Posterior vena cava (tissue), 2 donors: Measurements from ENCODE around the gene USP28. TPM values are rescaled to one million over a fixed set of nuclear protein-coding genes. Genes with fewer than 3 reads are reported as not detected.
"Not testable (repeated sequence)": the region's sequence is repeated elsewhere in the genome, so short reads cannot be mapped to it uniquely, and the experiment has no call there.

Source experiments
- DNase-seq: peaks from one replicate; pipeline ENCODE4 v3.0.0-alpha.2; 2020; ENCODE audit warnings: low spot score
- intact Hi-C, 2 donors: fragments of 100-400 bp; cut with DNase I; formaldehyde crosslinking; loops; one replicate each; pipeline versions ENCODE4 v1.14.1 to v1.14.2; 2022 to 2023
- total RNA-seq, 2 donors: library from RNA; stranded (reverse); fragmentation: NEBNext Ultra II Directional; extraction: Animal tissue kit (Norgen Biotek cat#: 25700); gene quantifications; one replicate each; pipeline ENCODE4 v1.2.1, GENCODE V29; 2021
- donor health status: DM: yes; HTN: yes; CAD: no.
- donor health status: DM: yes; HTN: yes; CAD: no.

The USP28 gene
- total RNA-seq, 2 donors from 2014 or later = 14.2 to 23.1 TPM

- intact Hi-C loops = no loop called here
- DNase-seq = no peak
These were observed 5.6 kb upstream of the USP28 start for GRCh38 chr11:113880971-113881370.

GRCh38 chr11:113879446-113879845 lies 4.1 kb upstream of the USP28 start:
- intact Hi-C loops, DNase-seq: not testable (repeated sequence)

DNA sequence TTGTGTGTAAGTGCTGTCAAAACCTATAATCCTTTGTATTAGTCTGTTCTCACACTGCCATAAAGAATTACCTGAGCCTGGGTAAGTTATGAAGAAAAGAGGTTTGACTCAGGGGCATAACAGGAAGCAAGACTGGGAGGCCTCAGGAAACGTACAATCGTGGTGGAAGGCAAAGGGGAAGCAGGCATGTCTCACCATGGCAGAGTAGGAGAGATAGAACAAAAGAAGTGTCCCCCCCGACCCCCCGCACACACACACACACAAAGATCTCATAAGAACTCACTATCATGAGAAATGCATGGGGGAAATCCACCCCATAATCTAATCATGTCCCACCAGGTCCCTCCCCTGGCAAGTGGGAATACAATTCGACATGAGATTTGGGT lies 2.3 kb upstream of the USP28 start:
- intact Hi-C loops = no loop called here
- no peak for DNase-seq

DNA sequence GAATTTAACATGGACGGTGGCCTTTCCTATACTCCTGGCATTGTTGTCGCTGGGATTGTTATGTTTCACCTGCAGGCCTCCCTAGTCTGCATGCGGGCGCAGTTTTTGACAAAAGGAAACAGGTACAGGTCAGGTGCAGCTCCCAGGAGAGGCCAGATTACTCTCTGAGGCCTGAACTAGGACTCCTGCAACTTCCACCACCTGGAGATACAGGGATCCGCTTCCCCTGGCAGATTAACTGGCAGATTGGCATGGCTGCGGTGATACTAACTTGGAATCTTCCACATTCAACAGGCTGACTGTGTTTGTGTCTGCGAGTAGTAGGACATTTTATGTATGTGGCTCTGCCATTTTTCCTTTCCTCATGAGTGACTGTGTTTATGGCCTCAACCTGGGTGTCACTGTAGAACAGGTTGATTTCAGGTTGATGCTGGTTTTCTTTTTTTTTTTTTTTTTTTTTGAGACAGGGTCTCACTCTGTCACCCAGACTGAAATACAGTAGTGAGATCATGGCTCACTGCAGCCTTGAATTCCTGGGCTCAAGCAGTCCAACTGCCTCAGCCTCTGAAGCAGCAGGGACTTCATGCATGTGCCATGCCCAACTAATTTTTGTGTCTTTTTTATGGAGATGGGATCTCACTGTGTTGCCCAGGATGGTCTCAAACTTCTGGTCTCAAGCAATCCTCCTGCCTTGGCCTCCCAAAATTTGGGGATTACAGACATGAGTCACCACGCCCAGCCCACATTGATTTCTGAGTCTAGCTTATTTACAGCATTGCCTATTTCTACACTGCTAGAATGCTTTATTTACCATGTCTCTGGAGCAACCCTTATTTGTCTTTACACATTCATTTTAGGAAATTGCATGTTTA lies 1.7 kb upstream of the USP28 start:
- intact Hi-C loops = no loop called here
- no peak for DNase-seq

- intact Hi-C loops = no loop called here
- no peak for DNase-seq
These were observed 864 bp upstream of the USP28 start for GRCh38 chr11:113876074-113876797.

- no peak for DNase-seq
- intact Hi-C loops = no loop called here
These were observed 665 bp downstream of the USP28 start for GRCh38 chr11:113874581-113875233.

DNA sequence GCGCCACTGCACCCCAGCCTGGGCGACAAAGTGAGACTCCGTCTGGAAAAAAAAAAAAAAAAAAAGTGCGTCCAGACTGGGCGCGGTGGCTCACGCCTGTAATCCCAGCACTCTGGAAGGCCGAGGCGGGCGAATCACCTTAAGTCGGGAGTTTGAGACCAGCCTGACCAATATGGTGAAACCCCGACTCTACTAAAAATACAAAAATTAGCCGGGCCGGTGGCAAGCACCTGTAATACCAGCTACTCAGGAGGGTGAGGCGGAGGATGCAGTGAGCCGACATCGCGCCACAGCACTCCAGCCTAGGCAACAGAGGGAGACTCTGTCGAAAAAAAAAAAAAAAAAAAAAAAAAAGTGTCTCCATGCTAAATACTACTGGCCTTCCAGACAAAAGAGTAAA lies 1.3 kb downstream of the USP28 start:
- intact Hi-C loops = no loop called here
- no peak for DNase-seq

- intact Hi-C loops = no loop called here
- no peak for DNase-seq
These were observed 2.1 kb downstream of the USP28 start for GRCh38 chr11:113873236-113873626.

- DNase-seq = no peak
- intact Hi-C loops = no loop called here
These were observed 4.0 kb downstream of the USP28 start for GRCh38 chr11:113871336-113871735.

GRCh38 chr11:113867843-113868503 lies 7.4 kb downstream of the USP28 start:
- intact Hi-C loops = no loop called here
- DNase-seq = no peak

DNA sequence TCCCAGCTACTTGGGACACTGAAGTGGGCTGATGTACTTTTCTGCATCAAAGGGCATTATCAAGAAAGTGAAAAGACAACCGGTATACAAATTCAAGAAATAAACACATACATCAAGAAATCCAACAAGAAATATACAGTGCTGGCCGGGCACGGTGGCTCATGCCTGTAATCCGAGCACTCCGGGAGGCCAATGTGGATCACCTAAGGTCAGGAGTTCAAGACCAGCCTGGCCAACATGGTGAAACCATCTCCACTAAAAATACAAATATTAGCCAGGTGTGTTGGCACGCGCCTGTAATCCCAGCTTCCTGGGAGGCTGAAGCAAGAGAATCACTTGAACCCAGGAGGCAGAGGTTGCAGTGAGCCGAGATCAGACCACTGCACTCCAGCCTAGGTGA lies 9.5 kb downstream of the USP28 start:
- intact Hi-C loops = no loop called here
- DNase-seq = no peak

DNA sequence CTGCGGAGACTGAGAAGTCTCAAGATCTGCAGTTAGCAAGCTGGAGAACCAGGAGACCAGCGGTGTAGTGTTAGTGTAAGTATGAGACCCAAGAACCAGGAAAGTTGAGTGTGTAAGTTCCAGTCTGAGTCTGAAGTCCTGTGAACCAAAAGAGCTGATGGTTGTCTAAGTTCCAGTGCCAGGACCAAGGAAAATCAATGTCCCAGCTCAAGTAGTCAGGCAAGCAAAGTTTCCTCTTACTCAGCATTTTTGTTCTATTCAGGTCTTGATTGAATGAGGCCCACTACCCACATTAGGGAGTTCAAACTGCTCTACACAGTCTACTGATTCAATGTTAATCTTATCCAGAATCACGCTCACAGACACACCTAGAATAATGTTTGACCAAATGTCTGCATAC lies 11.0 kb downstream of the USP28 start:
- no peak for DNase-seq
- intact Hi-C loops = no loop called here

DNA sequence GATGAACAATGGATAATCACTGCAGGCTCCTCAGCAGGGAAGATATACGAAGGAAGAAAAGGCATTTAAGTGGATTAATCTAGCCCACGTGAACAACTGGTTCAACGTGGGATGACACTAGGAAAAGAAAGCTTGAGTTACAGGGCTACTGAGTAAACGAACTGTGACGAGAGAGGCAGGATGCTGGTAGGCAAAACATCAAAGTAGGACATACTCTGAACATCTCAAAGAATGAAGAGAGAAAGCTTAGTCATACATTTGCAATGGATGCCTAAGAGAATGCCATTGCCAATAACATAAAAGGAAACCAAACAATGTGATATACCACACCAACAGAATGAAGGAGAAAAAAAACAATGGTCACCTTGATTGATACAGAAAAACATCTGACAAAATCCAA lies 12.9 kb downstream of the USP28 start:
- no peak for DNase-seq
- intact Hi-C loops = no loop called here

DNA sequence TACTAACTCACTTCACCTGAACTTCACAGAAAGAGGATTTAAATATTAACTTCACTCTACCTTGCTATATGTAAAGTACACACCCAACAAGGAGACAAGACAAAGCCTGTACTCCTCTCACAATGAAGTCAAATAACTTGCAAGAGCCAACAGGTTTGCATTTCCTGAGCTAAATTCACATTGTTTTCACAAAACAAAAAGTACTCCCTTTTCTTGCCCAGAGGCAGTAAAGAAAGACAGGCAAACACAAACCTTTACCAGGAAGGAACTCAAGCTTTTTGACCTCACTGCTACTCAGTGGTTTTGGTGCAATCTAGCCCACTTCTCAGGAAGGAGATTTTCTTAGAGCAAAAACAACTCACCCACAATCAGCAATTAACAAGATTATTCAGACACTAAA lies 15.7 kb downstream of the USP28 start:
- intact Hi-C loops = no loop called here
- no peak for DNase-seq

DNA sequence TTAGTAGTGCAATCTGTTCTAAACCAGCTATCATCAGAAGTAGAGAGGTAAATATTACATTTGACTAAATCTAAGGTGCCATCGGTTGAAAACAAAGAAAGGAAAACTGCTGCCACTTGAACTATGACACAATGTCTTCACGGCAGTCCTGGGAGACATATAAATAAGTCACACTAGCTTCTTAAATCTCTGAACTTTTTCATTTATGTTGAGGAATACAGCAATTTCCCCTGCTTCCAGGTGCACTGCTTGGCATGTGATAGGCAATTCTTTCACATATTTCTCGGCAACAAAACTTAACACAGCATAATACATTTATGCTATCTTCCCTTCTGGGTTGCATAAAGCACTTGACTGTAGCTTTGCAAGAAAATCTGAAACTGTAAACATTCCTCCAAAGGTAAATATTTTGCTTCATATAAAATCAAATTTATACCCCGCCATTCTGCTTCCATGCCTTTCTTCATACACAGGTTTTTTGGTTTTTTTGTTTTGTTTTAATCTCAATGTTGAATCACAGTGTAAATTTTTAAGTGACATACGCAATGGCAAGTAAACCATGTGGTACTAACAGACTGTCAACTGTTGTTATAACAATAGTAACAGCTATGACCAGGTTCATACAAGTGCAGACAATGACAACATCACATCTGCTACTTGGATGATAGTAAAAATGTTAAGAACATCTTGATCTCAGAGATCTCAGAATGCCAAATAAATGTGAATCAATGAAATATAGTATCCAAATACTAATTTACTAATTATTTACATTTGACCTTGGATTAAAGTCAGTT lies 18.2 kb downstream of the USP28 start:
- intact Hi-C loops = no loop called here
- no peak for DNase-seq

GRCh38 chr11:113855803-113856202 lies 19.6 kb downstream of the USP28 start:
- intact Hi-C loops = no loop called here
- no peak for DNase-seq

GRCh38 chr11:113850188-113850587 lies 25.2 kb downstream of the USP28 start:
- DNase-seq = no peak
- intact Hi-C loops = no loop called here

DNA sequence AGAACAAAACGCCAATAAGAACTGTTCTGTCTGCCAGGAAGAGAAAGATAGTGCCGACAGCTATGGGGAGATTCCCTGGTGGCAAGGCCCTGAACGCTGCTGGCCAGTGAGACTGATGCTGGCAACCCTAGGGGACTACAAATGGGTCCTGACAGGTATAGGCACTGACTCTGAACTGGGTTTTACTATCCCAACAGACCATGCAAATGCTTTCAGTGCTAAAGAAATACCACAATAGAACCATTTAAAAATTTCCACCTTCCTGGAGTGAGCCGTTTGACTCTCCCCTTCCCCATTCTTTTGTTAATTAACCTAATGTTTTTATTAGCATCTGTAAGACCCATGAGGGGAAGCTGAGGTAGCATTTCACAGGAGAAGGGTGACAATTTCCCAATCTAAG lies 25.7 kb downstream of the USP28 start:
- intact Hi-C loops = no loop called here
- no peak for DNase-seq

GRCh38 chr11:113847580-113847979 lies 27.8 kb downstream of the USP28 start:
- intact Hi-C loops = no loop called here
- DNase-seq = no peak
